GM12801 (cell line): ENCODE measurements around the gene ATXN7.

Experiments used
- CTCF ChIP-seq: IDR thresholded peaks from one replicate; pipeline ENCODE4 v1.5.1; 2011; ENCODE audit warnings: control low read depth; ENCODE audit not compliant: insufficient read length; ENCODE audit errors: extremely low read depth

ATXN7 gene

DNA sequence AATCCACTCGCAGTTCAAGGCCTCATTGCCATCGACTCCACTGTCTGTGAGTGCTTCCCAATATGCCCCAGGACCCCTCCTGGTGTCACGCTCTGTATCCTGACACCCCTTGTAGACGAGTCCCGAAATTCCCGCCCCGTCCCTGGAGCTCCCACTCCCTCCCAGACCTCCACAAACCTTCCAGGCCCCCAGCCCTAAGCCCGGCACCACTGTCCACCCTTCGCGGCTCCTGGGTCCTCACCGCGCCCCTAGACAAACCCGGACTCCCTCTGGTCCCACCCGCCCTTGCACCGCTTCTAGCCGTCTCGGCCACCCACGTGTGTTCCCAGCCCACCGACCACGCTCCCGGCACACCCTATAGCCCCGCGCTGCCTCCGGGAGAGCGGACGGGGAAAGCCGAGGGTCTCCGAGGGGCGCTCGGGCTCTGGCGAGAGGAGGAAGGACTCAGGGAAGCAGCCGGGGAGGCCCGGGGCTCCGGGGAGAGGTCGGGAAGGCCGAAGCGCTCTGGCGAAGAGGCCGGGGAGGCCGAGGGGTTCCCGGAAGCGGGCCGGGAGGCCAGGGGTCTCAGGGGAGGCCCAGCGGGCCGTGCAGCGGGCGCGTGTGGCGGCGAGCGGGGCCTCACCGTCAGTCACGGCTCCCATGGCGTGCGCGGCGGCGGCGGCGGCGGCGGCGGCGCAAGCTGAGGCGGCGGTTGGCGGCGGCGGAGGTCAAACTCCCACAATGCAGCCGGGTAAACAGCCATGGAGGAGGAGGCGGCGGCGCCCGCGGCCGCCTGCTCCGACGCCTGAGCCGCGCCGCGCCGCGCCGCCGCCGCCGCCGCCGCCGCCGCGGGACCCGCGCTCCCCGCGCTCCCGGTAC lies at the start of gene ATXN7, which contains the start of gene THOC7:
ATXN7 (plus strand) TSS at position 718 of the 858 bp plus-strand sequence. CDS start 48,732 bp downstream, outside the sequence.
THOC7 (minus strand) TSS at position 656 of the 858 bp plus-strand sequence; CDS start at position 641, 15 bp downstream.
- TF ChIP-seq CTCF: no peak

DNA sequence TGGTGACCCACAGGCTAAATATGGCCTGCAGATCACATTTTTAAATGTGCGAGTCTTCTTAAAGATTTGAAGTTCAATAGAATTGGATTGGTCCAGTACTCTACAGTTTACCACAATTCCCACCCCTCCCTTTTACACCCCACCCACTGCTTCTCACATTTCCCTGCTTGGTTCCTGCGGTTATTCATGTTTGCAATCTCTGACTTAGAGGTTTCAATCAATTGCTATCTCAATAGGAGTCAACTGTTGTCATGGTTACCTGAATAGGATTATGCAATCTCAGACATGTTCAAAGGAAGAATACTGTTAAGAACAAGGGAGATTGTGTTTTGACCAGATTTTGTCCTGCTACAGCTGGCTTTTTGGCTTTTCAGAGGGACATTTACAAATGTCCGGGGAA lies 49.4 kb upstream of the ATXN7 start:
- TF ChIP-seq CTCF: no peak

DNA sequence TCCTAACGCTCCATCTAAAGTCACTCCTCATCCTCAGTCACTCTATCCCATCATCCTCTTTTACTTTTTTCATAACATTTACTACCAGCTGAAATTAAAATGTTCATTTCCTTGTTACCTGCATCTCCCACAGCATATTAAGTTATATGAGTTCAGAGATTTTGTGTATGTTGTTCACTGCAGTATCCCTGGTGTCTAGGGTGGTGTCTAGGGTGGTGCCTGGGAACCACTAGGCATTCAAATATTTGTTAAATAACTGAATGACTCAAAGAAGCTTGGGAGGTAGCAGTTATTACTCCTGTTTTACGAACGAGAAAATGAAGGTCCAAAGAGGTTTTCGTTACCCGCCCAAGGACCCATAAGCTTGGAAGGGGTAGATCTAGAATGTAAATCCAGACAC lies 46.4 kb upstream of the ATXN7 start:
- no peak for TF ChIP-seq CTCF

DNA sequence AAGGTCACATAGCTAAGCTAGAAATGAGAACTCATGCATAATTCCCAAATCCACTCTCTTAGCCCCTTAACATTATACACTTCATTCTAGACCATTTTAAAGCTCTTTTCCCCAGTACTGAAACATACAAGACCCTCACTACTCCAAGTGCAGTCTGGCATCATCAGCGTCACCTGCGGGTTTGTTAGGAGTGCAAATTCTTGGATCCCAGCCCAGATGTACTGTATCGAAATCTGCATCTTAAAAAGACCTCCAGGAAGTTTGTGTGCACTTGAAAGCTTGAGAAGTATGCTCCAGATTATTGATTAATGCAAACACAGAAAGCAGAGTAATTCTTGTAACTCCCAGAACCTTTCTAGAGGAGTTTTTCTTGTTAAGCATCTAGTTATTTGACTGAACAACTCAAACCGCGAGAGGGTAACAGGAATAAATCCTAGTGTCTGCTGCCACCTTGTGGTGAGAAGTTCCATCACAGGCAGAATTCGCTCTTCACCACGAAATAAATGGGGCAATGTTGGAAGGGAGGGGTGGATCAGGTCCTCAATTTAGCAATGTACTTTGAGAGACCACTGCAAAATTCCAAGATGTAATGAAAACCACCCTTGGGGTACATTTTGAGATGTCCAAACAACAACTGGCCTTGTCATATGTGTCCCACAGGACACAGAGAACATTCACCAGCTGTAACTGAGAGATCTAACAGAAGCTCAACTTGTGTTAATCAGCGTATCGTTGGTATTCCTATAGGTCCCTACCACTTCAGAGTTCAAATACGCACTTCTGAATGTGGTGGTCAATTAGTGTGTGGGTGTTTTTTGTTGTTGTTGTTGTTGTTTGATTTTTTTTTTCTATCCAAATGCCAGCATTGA lies 45.2 kb upstream of the ATXN7 start:
- no peak for TF ChIP-seq CTCF

DNA sequence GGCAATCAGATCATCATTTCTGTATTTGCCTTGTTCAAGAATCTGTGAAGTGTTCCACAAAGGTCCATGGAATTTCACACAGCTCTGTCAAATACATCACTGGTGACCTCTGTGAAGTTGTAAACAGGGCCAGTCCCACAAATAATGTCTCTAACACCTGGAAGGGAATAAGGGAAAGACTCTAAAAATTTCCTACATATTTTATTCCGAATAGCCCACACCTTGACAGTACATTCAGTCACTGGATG lies 44.6 kb upstream of the ATXN7 start, which contains the start of gene C3orf49:
C3orf49 (plus strand) TSS at position 149 of the 248 bp plus-strand sequence. CDS start 173 bp downstream, outside the sequence.
- TF ChIP-seq CTCF: no peak

DNA sequence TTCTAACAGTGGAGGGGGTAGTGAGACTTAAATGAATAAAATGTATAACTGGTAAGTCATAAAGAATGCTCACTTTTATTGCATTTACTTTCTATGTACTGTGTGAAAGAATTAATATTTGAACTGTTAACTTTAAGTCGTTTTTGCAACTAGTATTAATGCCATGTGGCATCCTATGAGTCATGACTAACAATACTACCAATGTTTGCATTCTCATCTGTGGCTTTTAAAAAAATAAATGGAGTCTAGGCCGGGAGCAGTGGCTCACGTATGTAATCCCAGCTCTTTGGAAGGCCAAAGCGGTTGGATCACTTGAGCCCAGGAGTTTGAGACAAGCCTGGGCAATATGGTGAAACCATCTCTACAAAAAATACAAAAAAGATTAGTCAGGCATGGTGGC lies 39.4 kb upstream of the ATXN7 start:
- no peak for TF ChIP-seq CTCF

- TF ChIP-seq CTCF: no peak
These were observed 33.1 kb upstream of the ATXN7 start for GRCh38 chr3:63830526-63830925.
